Measurements from ENCODE around the gene CEBPZ.
"Not testable (repeated sequence)": the region's sequence is repeated elsewhere in the genome, so short reads cannot be mapped to it uniquely, and the experiment has no call there.

Gene CEBPZ, protein sequence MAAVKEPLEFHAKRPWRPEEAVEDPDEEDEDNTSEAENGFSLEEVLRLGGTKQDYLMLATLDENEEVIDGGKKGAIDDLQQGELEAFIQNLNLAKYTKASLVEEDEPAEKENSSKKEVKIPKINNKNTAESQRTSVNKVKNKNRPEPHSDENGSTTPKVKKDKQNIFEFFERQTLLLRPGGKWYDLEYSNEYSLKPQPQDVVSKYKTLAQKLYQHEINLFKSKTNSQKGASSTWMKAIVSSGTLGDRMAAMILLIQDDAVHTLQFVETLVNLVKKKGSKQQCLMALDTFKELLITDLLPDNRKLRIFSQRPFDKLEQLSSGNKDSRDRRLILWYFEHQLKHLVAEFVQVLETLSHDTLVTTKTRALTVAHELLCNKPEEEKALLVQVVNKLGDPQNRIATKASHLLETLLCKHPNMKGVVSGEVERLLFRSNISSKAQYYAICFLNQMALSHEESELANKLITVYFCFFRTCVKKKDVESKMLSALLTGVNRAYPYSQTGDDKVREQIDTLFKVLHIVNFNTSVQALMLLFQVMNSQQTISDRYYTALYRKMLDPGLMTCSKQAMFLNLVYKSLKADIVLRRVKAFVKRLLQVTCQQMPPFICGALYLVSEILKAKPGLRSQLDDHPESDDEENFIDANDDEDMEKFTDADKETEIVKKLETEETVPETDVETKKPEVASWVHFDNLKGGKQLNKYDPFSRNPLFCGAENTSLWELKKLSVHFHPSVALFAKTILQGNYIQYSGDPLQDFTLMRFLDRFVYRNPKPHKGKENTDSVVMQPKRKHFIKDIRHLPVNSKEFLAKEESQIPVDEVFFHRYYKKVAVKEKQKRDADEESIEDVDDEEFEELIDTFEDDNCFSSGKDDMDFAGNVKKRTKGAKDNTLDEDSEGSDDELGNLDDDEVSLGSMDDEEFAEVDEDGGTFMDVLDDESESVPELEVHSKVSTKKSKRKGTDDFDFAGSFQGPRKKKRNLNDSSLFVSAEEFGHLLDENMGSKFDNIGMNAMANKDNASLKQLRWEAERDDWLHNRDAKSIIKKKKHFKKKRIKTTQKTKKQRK

DNA sequence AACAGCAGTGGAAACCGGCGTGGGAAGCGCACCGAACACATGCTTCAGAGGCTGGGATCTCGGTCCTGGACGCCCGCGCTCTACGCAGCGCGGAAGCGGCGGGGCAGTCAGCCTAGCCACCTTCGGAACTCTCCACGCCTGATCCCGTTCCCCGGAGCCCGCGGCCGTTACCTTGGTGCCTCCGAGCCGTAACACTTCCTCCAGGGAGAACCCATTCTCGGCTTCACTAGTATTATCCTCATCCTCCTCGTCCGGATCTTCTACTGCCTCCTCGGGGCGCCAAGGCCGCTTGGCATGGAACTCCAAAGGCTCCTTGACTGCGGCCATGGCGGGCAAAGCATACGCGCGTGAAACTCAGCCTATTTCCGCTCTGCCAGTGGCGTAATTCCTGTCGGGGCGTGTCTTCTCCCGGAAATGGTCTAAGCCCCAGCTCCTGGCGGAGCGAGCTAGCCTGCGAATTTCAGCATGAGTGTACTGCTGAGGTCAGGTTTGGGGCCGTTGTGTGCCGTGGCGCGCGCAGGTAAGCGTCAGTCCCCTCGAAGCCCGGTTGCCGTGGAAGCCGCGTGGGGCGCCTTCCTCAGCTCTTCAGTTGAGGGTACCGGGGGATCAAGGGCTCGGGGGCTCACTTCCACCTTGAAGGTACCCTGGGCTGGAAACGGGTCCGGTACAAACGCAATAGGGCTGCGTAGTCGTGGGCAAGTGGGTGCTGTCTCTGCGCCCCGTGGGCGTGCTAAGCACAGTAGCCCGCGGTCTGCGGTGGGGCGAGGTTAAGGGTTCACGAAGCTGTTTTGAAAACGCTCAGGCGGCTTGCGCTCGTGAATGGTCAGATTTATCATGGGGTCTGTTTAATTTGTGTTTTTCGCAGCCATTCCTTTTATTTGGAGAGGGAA is at the start of gene CEBPZ, which contains the start of gene NDUFAF7:
Gene CEBPZ, minus strand, starts transcription at position 356 of the 890 bp plus-strand sequence. Its CDS starts 29 bp downstream, at position 327.
Gene NDUFAF7, plus strand, starts transcription at position 418 of the 890 bp plus-strand sequence. Its CDS starts 48 bp downstream, at position 466.
- peak; percentile 84 for DNase-seq (ENCODE audit: low spot score)

DNA sequence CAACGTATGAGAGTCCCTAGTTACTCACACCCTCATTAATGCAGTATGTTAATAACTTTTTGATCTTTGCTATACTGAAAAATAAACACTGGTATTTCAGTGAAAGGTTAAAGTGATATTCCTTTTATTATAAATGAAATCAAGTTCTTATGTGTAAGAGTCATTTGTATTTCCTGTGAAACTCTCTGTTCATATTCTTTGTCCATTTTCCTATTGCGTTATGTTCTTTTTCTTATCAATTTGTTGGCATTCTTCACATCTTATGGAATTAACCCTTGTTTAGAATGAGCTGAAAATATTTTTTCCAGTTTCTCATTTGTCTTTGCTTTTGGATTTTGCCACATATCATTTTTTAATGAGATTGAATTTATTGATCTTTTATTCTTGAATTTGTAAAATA is 44.9 kb upstream of the CEBPZ start:
- DNase-seq (ENCODE audit: low spot score): no peak

DNA sequence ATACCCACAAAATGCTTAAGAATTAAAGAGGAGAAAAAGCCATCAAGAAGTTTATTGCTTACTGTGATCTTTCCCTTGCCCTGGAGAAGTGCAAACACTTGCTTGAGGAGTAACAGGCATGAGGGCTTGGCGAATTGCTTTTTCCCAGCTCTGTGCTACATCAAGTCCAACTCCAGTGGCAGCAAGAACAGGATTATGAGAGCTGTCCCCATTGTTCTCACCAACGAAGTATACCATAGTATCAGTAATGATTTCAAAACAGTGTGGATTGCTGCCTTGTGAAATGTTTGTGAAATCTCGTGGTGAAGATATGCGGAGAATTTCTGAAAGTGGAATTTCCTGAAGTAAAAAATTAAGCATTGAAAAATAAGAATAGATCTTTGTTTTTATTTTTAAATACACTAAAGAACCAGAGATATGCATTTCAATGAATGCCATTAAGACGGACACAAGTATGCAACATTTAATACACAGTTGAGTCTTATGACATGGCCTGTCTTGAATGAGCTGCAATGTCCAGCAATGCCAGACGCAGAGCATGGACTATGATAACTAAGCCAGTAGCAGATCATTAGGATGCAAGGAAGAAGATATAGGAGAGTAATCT is 43.1 kb upstream of the CEBPZ start:
- no peak for DNase-seq (ENCODE audit: low spot score)

GRCh38 chr2:37271376-37272067 is 40.1 kb upstream of the CEBPZ start:
- no peak for DNase-seq (ENCODE audit: low spot score)

- no peak for DNase-seq (ENCODE audit: low spot score)
Measured at GRCh38 chr2:37268111-37268510, 36.7 kb upstream of the CEBPZ start.

DNA sequence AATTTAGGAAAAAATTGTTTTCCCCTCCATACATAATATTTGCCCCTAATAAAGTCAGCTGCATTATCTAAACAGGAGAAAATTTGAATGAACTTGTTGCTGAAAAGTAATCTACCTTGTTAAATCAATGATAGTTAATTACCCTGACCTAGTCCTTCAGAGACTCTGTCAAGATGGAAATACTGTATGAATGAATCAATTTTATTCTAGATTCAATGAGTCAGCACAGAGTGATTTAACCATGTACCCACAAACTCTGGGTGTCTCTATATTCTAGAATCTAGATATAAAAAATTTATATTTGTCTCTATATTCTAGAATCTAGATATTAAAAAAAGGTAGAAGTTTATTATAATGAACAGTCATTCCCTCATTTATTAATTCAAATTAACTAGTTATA is 36.3 kb upstream of the CEBPZ start:
- no peak for DNase-seq (ENCODE audit: low spot score)

GRCh38 chr2:37263839-37264238 is 32.4 kb upstream of the CEBPZ start:
- no peak for DNase-seq (ENCODE audit: low spot score)

GRCh38 chr2:37262522-37262921 is 31.1 kb upstream of the CEBPZ start:
- DNase-seq (ENCODE audit: low spot score): no peak

DNA sequence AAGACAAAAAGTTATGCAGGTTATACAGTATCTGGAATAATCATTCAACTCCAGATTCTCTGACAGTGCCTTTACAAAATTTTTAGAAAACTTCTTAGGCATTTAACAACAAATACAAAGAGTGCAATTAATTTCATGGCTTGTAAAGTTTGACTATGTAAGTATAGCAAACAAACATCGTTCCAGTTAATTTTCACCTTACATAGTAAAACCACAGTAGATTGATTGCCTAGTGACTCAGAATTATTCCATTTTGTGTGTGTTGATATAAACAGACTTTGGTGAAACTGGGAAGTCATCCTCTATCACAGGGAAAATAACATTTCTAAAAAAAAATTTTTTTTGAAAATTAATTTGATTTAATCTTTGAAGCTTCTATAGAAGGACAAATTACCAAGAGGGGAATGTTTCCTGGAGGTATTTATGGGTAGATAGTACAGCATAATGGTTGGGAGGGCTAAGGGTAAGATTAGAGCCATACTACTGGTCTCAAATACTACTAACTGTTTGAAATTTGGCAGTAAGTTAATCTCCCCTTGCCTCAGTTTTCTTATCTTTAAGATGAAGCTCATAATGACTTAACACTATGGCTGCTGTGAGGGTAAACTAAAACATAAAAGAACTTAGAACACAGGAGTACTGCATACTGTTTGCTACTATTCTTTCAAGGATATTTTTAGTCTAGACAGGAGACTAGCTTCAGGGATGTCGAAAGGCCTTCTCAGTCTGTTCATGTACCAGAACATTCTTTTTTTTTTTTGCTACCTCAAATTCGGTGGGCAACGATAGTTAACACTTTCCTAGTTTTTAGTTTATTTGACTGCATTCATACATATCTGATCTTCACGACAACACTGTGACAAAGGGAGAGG is 19.7 kb upstream of the CEBPZ start:
- DNase-seq (ENCODE audit: low spot score): no peak

DNA sequence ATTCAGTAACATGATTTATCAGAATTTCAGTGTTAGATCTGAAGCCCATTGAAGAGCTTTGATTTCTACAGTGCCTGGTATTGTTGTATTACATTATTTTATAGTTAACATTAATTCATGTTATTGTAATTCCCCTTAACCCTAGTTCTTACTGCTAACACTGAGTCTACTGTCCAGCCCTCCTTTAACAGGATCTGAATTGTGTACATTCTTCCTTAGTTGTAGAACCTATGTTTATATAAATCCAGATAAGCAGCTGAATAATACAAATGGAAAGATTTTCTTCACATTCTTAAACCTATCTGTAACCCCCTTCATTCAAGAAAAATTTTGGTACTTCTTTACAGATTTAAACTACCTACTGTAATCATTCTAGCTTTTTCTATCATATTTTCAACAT is 14.8 kb upstream of the CEBPZ start:
- no peak for DNase-seq (ENCODE audit: low spot score)

- no peak for DNase-seq (ENCODE audit: low spot score)
Measured at GRCh38 chr2:37244755-37245154, 13.4 kb upstream of the CEBPZ start.

DNA sequence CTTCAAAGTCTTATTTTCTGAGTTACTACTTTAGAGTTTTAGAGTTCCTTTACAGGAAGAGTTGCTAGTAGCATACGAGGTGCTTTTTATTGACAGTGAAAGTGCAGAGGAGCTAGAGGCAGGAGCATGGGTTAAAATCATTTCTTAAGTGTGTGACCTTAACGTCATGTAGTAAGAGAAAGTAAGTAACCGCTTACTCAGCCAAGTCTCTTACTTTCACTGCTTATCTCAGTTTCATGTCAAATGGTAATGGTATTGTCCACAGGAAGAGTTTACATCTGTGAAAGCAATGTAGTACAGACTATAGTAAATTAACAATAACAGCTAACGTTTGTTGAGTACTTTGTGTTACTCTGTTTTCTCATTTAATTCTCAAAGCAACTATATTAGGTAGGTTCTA is 12.6 kb upstream of the CEBPZ start:
- no peak for DNase-seq (ENCODE audit: low spot score)

DNA sequence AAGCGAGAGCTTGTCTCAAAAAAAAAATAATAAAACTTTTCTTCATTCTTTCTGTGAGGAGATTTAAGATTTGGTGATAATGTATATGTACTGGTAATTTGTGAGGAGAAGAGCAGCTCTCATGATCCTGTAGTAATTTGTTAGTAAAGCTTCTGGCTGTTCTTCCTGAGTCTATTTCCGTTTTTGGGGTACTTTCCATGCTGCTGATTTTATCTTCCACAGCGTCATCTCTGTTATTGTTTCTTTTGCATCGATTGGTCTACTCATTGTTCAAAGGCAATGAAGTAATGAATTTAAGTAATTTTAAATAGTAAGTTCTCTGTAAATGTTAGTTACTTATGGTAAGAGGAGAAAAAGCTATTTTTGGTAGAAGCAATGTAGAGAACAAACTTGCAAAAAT is 12.0 kb upstream of the CEBPZ start:
- no peak for DNase-seq (ENCODE audit: low spot score)

DNA sequence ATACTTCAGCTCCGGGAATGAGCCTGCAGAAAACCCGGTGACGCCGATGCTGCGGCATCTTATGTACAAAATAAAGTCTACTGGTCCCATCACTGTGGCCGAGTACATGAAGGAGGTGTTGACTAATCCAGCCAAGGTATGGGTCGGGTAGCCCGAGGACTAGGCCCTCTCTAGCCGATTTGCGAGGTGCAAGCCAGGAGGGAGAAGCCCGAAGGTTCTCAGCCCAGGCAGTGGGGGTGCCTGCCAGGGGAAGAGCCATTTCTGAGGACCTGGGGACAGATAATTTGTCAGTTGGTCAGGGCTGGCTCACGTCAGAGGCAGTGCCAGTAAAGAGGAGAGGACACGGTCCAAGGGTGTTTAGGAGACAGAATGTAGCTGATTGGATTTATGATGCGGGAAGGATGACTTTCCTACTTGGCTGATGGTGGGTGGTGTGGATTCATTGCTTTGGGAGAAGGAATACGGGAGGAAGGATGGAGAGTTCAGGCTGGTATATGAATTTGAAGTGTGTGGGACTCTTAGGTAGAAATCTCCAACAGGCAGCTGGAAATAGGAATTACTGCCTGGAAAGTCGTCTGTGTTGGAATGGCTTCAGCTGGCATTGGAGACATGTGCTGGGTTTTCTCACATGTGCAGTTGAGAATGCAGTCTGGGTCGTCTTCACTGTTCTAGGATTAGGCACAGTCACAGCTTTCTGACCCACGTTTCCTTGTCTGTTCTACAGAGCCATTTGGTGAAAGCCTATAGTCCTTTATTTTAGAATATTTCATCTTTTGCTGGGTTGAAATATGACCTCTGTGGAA is 936 bp upstream of the CEBPZ start:
- peak; percentile 6 for DNase-seq (ENCODE audit: low spot score)

DNA sequence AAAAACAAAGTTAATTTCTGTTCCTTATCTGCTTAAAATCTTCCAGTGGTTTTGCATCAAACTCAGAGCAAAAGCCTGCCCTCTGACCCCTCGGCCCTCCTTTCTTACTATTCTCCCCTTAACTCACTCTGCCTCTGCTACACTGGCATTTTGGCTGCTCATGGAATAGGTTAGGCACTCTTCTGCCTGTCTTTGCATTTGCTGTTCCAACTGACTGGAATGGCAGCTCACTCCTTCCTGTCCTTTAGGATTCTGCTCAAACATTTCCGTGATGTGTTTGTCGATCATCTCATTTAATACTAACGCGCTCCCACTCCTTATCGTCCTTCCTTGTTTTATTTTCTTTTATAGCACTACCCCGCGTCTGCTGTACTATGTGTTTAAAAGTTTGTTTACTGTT is 815 bp downstream of the CEBPZ start:
- DNase-seq (ENCODE audit: low spot score): no peak

- no peak for DNase-seq (ENCODE audit: low spot score)
Measured at GRCh38 chr2:37228788-37229187, 2.6 kb downstream of the CEBPZ start.

- no peak for DNase-seq (ENCODE audit: low spot score)
Measured at GRCh38 chr2:37226863-37227262, 4.5 kb downstream of the CEBPZ start.

GRCh38 chr2:37225129-37225528 is 6.3 kb downstream of the CEBPZ start:
- not testable (repeated sequence) for DNase-seq (ENCODE audit: low spot score)

DNA sequence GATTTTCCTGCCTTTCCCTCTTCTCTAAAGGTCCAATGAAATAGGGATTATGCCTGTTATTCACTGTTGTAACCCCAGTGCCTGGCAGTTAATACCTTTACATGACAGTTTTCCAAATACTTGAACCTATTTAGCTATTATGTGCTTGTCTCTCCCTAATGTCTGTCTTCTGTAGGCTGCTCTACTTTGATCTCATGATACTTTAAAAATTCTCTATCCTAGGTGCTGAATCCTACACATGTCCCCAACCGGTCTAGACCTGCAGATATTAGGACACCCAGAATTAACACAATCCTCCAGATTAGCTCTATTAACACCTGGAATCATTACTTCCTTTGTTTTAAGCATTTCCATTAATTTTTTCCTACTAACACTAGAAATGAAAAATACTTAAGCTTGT is 7.3 kb downstream of the CEBPZ start:
- DNase-seq (ENCODE audit: low spot score): no peak
